Inferior parietal cortex (tissue), 1 donor: ENCODE data around the gene APCDD1L.
"Not testable (repeated sequence)": the region's sequence is repeated elsewhere in the genome, so short reads cannot be mapped to it uniquely, and the experiment has no call there.

Experiments
- DNase-seq: peaks from one replicate; pipeline ENCODE4 v3.0.0-alpha.2; 2016; ENCODE audit errors: extremely low spot score

Gene APCDD1L

GRCh38 chr20:58416057-58416456 lies 99.1 kb downstream of the APCDD1L start:
- no peak for DNase-seq

DNA sequence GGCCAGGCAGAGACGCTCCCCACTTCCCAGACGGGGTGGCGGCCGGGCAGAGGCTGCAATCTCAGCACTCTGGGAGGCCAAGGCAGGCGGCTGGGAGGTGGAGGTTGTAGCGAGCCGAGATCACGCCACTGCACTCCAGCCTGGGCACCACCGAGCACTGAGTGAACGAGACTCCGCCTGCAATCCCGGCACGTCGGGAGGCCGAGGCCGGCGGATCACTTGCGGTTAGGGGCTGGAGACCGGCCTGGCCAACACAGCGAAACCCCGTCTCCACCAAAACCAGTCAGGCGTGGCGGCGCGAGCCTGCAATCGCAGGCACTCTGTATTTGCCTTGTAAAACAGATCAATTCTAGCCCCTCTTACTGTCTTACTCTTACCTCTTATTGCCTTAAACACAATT lies 100.4 kb downstream of the APCDD1L start:
- not testable (repeated sequence) for DNase-seq

DNA sequence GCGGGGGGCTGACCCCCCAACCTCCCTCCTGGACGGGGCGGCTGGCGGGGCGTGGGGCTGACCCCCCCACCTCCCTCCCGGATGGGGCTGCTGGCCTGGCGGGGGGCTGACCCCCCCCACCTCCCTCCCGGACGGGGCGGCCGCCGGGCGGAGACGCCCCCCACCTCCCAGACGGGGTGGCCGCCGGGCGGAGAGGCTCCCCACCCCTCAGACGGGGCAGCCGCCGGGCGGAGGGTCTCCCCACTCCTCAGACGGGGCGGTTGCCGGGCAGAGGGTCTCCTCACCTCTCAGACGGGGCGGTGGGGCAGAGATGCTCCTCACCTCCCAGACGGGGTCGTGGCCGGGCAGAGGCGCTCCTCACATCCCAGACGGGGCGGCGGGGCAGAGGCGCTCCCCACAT lies 101.0 kb downstream of the APCDD1L start:
- not testable (repeated sequence) for DNase-seq
